ENCODE measurements around the gene TRAF2.

GRCh38 chr9:136907011-136907914 lies 20.9 kb downstream of the TRAF2 start:
- TF ChIP-seq CTCF (IDR thresholded peaks at IDR 0.05) (no peak), EZH2 (IDR thresholded peaks at IDR 0.05; ENCODE audit: borderline replicate concordance, insufficient read depth, low read depth, low read length, poor library complexity, severe bottlenecking) (no peak)
